Stimulated activated CD4-positive, alpha-beta T cell treated with anti-CD3 and anti-CD28 coated beads, Interleukin-12 subunit alpha, Interleukin-12 subunit beta, amount 100 ng/mL, for 48 hours (primary cell): ENCODE data around the gene ZNF780A.
"Not testable (repeated sequence)": the region's sequence is repeated elsewhere in the genome, so short reads cannot be mapped to it uniquely, and the experiment has no call there.

ENCODE experiments used
- DNase-seq, 3 donors: peaks; one replicate each; pipeline ENCODE4 v3.0.0-alpha.2; 2020; ENCODE audit warnings: low read depth in 2 of 3, low spot score in 1 of 3

Gene ZNF780A

DNA sequence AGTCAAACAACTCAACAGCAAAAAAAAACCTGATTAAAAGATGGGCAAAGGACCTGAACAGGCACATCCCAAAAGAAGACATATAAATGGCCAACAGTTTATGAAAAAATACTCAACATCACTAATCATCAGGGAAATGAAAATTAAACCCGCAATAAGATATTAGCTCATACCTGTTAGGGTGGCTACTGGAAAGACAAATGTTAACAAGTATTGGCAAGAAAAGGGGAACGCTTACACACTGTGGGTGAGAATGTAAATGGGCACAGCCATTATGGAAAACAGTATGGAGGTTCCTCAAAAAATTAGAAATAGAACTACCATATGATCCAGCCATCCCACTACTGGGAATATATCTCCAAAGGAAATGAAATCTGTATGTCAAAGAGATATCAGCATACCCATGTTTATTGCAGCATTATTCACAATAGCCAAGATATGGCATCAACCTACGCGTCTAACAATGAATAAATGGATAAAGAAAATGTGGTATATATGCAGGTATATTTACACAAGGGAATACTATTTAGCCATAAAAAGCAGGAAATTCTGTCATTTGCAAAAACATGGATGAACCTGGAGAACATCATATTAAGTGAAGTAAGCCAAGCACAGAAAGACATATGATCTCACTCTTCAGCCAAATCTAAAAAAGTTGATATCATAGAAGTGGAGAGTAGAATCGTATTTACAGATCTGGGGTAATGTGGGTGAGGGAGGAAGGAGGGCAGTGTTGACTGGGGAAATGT lies 2.3 kb downstream of the ZNF780A start:
- no peak for DNase-seq

DNA sequence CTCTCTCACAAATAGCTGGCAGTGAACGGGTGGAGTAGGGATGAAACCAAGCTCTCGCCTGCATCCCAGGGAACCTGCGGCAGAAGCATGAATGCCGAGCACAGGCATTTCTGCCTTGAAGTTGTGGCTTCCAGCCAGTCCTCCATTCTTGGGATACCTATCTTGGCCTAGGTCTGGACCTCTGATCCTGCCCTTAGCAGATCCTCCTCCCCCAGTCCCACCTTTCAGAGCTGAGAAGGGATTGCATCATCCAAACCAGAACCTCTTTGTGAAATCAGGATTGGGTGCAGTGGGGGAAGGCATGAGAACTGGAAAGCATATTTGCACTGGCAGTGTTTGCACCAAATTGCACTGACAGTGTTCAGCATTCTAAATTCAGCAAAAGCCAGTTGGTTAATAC lies 5.8 kb downstream of the ZNF780A start:
- DNase-seq: no peak

DNA sequence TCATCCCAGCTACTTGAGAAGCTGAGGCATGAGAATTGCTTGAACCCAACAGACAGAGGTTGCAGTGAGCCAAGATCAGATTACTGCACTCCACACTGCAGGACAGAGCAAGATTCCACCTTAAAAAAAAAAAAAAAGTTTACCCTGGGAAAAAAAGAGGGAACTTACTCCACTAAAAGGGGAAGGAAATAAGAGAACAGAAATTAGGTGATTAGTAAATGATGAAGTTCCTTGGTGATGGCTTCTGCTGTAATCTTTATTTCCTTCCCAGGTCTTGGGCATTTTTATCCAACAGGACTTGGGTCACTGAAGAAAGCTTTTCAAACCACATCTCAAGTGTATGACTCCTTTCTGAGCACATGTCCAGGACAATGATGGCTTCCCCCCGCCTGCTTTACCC lies 9.3 kb downstream of the ZNF780A start:
- no peak for DNase-seq

DNA sequence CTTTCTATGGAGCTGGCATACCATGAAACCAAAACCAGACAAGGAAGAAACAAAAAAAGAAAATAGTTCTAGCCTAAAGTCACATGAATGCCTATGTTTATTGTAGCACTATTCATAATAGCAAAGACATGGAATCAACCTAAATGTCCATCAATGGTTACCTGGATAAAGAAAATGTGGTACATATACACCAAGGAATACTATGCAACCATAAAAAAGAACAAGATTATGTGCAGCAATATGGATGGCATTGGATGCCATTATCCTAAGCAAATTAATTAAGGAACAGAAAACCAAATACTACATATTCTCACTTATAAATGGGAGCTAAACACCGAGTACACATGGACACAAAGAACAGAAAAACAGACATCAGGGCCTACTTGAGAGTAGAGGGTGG lies 10.5 kb downstream of the ZNF780A start:
- DNase-seq: no peak

DNA sequence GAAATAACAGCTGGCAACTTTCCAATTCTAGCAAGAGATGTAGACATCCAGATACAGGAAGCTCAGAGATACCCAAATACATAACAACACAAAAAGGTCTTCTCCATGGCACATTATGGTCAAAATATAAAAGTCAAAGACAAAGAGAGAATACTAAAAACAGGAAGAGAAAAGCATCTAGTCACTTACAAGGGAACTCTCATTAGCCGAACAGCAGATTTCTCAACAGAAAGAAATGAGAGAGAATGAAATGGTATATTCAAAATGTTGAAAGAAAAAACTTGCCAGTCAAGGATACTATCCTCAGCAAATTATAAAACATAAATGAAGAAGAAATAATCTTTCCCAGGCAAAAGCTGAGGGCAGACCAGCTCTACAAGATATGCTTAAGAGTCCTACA lies 12.4 kb downstream of the ZNF780A start:
- DNase-seq: no peak

DNA sequence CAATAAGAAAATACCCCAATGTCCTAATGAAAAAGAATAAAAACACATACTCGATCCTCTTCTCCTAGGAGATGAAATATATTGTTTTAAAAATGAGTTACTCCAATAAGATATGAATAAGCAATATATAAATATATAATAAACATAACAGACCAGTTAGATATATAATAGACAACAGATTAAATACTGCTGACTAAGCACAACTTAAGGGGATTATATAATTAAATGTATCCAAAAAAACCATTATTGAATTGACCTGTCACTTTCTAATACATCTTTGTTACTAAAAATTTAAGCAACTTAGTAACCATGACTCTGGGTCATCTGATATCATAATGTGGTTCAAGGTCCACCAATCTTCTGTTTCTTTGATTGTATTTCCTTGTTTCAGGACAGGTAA lies 20.7 kb downstream of the ZNF780A start:
- DNase-seq: no peak

DNA sequence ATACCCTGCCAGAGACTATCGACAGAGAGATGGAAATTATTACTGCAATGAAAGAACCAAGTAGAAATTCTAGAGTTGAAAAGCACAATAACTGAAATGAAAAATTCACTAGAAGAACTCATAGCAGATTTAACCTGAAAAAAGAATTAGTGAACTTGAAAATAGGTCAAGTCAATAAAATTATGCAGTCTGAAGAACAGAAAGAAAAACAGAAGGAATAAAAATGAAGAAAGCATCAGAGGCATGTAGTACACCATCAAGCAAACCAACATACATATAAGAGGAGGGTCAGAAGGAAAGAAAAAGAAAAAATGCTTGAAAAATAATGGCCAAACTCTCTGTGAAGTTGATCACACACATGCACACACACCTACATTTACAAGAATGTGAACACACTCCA lies 31.1 kb downstream of the ZNF780A start:
- DNase-seq: no peak

DNA sequence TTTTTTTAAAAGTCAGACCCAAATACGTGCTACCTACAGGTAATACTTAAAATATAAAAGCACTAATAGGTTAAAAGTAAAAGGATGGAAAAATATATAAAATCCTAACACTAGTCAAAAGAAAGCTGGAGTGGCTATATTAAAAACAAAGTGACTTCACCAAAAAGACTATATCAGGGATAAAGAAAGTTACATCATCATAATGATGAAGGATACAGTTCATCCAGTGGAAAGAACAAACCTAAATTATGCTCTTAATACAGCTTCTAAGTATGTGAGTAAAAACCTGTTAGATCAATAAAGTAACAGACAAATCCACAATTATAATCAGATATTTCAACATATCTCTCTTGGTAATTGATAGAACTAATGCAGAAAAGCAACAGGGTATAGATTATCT lies 33.6 kb downstream of the ZNF780A start:
- no peak for DNase-seq

DNA sequence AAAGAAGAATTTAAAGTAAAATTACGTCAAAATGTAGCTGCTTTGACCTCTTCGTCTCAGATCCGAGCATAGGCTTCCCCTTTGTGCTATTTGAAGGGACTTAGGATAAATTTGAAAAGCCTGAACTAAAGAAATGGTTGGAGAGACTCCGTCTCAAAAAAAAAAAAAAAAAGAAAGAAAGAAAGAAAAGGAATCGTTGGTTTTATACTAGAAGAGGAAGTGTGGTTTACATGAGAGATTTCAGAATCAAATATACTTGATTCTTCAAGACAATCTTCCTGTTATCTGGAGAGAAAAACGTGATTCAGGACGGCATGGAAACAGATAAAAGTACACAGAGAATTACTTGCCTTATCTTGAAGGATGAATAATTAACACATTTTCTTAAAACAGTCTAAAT lies 34.2 kb downstream of the ZNF780A start:
- no peak for DNase-seq

DNA sequence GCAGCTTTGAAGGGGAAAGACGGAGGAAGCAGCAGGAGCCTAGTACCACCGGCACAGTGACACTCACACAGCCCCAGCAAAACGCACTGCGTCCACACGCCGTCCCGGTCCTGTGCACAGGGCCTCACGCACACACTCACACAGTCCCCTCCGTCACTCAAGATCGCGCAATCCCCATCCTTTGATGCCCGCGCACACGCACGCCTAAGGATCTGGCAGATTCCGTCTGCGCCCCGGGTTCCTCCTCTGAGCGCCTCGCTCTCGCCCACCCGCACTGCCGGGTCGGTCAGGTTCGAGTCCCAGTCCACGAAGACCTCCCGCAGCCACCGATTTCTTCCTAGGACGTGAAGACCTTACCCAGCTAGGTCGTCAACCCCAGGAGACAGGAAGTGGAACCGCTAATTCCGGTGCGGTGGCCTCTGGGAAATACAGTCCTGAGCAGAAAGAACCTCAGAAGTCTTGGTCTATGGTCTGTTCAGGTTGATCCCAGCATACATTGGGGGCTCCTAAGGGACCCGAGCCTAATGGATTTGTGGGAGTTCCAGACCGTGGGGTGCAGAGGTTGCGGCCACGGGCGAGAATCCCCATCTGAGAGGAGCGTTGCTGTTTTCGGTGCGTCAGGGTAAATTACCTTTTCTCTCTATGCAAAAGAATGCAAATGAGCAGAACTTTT lies 34.8 kb downstream of the ZNF780A start, which contains the start of gene ZNF780B:
TSS of gene ZNF780B (minus strand) at position 400 of the 673 bp plus-strand sequence. CDS start 5,899 bp downstream, outside the sequence.
- peak; percentile 48 to 58 (median 52) for DNase-seq

DNA sequence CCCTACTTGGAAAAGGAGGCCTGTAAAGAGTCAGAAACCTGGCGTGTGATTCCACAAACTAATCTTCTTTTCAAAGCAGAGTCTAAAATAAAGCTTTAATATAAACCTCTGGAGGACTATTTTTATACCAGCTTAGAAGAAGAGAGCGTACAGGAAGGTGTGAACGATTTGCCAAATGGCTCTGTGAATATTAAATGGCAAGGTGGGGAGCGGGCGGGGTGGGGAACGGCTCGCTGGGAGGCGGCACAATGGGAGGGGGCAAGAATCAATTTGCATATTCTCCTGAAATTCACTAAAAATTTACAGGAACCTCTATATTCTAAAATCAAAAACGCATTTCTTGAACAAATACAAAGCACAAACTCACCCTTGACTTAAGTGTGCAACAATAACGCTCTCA lies 35.7 kb downstream of the ZNF780A start:
- no peak for DNase-seq

DNA sequence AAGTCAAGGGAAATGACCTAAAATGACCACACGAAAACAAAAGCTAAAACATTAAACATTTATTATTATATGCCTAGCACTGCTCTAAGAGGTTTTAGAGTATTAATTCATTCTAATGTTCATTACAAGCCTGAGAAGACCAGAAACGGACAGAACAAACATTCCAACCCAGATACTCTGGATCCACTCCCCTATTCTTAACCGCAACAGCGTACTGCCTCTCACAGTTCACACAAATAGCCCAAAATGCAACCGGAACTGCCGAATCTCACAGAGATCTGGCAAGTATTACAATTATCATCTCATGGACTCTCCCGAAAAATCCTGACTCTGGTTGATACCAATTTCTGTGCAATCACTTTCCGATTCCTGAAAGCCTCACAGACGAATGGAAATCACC lies 36.1 kb downstream of the ZNF780A start:
- DNase-seq: no peak

DNA sequence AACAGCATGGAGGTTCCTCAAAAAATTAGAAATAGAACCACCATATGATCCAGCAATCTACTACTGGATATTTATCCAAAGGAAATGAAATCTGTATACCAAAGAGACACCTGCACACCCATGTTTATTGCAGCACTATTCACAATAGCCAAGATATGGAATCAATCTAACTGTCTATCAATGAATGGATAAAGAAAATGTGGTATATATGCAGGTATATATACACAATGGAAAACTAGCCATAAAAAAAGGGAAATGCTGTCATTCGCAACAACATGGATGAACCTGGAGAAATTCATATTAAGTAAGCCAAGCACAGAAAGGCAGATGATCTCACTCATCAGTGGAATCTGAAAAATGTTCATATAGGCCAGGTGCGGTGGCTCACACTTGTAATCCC lies 37.3 kb downstream of the ZNF780A start:
- DNase-seq: no peak

DNA sequence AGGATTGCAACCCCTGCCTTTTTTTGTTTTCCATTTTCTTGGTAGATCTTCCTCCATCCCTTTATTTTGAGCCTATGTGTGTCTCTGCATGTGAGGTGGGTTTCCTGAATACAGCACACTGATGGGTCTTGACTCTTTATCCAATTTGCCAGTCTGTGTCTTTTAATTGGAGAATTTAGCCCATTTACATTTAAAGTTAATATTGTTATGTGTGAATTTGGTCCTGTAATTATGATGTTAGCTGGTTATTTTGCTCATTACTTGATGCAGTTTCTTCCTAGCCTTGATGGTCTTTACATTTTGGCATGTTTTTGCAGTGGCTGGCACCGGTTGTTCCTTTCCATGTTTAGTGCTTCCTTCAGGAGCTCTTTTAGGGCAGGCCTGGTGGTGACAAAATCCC lies 49.0 kb downstream of the ZNF780A start:
- not testable (repeated sequence) for DNase-seq

DNA sequence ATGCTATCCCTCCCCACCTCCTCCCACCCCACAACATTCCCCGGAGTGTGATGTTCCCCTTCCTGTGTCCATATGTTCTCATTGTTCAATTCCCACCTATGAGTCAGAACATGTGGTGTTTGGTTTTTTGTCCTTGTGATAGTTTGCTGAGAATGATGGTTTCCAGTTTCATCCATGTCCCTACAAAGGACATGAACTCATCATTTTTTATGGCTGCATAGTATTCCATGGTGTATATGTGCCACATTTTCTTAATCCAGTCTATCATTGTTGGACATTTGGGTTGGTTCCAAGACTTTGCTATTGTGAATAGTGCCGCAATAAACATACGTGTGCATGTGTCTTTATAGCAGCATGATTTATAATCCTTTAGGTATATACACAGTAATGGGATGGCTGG lies 52.7 kb downstream of the ZNF780A start:
- not testable (repeated sequence) for DNase-seq

DNA sequence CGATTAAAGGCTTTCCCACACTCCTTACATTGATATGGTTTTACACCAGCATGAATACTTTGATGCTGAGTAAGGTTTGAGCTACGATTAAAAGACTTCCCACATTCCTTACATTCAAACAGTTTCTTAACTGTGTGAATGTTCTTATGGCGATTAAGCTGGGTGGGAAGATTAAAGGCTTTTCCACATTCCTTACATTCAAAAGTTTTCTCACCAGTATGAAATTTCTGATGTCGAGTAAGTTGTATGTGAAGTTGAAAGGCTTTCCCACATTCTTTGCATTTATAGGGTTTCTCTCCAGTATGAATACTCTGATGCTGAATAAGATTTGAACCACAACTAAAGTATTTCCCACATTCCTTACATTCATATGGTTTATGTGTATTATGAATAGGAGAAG lies 54.7 kb downstream of the ZNF780A start:
- no peak for DNase-seq

DNA sequence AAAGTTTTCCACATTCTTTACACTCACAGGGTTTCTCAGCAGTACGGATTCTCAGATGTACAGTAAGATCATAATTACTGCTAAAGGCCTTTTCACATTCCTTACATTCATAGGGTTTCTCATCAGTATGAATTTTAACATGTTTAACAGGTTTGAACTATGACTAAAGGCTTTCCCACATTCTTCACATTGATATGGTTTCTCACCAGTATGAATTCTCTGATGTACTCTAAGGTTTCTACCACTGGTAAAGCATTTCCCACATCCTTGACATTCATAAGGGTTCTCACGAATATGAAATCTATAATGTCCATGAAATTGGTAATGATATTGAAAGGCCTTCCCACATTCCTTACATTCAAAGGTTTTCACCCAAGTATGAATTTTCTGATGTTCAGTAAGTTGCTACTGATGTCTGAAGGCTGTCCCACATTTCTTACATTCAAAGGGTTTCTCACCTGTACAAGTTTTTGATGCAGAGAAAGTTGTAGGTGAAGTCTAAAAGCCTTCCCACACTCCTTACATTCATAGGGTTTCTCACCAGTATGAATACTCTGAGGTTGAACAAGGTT lies 56.7 kb downstream of the ZNF780A start:
- DNase-seq: no peak

DNA sequence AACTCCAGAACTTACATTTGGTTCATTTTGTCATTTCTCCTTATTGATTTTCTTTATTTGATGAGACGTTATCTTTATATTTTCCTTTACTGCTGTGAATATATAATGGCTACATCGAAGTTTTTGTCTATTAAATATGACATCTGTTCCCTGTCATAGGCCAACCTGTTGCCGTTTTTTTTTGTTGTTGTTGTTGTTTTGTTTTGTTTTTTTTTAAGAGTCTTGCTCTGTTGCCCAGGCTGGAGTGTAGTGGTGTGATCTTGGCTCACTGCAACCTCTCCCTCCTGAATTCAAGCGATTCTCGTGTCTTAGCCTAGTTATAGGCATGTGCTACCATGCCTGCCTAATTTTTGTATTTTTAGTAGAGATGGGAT lies 64.2 kb downstream of the ZNF780A start:
- DNase-seq: no peak

DNA sequence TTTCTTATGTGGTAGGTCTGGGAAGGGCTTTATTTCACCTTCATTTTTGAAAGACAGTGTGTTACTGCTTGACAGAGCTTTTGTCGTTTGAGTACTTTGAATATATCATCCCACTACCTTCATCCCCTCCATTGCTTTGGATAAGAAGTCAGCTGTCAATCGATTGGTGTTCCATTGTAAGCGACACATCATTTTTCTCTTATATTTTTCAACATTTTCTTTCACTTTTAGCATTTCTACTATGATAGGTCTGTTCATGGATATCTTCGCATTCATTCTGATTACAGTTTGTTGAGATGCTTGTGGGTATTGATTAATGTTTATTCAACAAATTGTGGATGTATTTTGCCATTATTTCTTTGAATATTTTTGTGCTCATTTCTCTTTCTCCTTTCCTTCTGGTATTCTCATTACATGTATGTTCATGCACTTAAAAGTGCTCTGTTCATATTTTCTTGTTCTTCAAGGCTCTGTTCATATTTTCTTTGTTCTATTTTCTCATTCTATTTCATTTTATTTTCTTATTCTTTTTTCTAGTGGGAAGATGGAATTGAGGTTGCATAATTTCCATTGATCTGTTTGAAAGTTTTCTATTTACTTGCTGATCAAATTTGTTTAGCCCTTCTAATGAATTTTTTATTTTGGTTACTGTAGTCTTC lies 64.7 kb downstream of the ZNF780A start:
- no peak for DNase-seq

DNA sequence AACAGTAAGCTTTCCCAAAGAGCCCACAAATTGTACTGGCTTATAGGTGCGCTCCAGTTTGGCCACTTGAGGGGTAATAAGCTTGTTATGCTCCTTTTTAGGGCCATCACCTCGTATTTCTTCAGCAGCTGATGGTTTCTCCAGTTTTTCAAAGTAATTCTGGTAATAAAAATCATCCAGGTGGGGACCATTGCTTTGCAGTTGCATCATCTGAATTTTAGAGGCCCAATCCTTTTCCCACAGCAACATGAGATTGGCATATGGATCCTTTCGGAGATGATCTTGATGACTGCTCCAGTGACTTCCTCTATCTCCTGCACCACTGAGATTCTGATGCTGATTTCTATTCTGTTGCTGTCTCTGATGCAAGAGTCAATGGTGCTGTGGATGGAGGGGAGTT lies 66.8 kb downstream of the ZNF780A start:
- no peak for DNase-seq
